ENCODE data around the gene PPP1R18. TPM values are rescaled to one million over a fixed set of nuclear protein-coding genes. Genes with fewer than 3 reads are reported as not detected.

PPP1R18 gene
- total and polyA plus RNA-seq, 9 of the 15 experiments (the other 6 are each of a cell fraction or from before 2014, with no cell fraction given), result 12.0 to 99.2 (median 42.6) TPM

DNA sequence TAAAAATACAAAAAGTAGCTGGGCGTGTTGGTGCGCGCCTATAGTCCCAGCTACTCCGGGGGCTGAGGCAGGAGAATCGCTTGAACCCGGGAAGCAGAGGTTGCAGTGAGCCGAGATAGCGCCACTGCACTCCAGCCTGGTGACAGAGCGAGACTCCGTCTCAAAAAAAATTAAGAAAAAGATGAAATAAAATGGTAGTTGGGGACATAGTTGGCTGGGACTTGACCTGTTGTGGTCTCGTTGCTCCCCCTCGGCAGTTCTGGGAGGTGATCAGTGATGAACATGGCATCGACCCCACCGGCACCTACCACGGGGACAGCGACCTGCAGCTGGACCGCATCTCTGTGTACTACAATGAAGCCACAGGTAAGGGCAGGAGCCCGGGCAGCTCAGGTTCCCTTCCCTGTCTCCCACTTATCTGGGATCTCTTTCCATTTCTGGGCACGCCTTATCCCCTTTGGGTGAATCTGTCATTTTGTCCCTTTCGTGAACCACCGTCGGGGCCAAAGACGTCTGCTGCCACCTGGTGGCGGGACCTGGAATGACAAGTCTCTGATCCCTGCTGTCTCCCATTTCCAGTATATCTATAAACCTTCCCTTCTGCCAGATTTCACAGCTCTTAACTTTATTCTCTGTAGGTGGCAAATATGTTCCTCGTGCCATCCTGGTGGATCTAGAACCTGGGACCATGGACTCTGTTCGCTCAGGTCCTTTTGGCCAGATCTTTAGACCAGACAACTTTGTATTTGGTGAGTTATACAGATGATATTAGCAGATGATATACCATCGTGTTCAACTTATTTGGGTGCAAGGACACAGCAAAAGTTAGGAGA is 36.1 kb upstream of the PPP1R18 start (continued):
- TF ChIP-seq ZNF586 (CRISPR knock-in tag; conservative IDR thresholded peaks at IDR 0.05) (no peak), EWSR1 (IDR thresholded peaks at IDR 0.05; ENCODE audit: borderline replicate concordance, low read depth, partially characterized antibody) (no peak), YBX1 (IDR thresholded peaks at IDR 0.05) (no peak), BMI1 (IDR thresholded peaks at IDR 0.05; ENCODE audit: low read length) (no peak), FOSL1 (tag; conservative IDR thresholded peaks at IDR 0.05) (peak; percentile 11; the same call in 1 of the 2 replicates), TOE1 (IDR thresholded peaks at IDR 0.05; ENCODE audit: borderline replicate concordance) (peak; percentile 53; the same call in 1 of the 2 replicates), TOE1 (CRISPR knock-in tag; IDR thresholded peaks at IDR 0.05; ENCODE audit: borderline replicate concordance, low read depth) (no peak), IFI16 (CRISPR knock-in tag; IDR thresholded peaks at IDR 0.05) (no peak), MEF2A (IDR thresholded peaks at IDR 0.05; ENCODE audit: control insufficient read depth, low read depth, low read length) (no peak), CREBBP (IDR thresholded peaks at IDR 0.05; ENCODE audit: low read depth, low read length) (no peak), GABPB1 (CRISPR knock-in tag; IDR thresholded peaks at IDR 0.05) (peak; percentile 68), POLR2AphosphoS2 (IDR thresholded peaks at IDR 0.05; ENCODE audit: low read length) (no peak; the same call in 1 of the 2 replicates), ZNF444 (CRISPR knock-in tag; IDR thresholded peaks at IDR 0.05) (no peak), ZZZ3 (IDR thresholded peaks at IDR 0.05) (no peak), MCM3 (IDR thresholded peaks at IDR 0.05) (no peak), NBN (IDR thresholded peaks at IDR 0.05; ENCODE audit: low read depth) (peak; percentile 76; the same call in 1 of the 2 replicates), FOXJ3 (CRISPR knock-in tag; IDR thresholded peaks at IDR 0.05) (no peak), SRSF9 (IDR thresholded peaks at IDR 0.05; ENCODE audit: borderline replicate concordance, low read depth, low read length) (no peak), MIER1 (IDR thresholded peaks at IDR 0.05; ENCODE audit: low read depth) (no peak), RAD21 (CRISPR knock-in tag; conservative IDR thresholded peaks at IDR 0.05 in 1 of 2, IDR thresholded peaks at IDR 0.05 in 1 of 2) (peak; percentile 91 to 95), SMAD3 (CRISPR knock-in tag; conservative IDR thresholded peaks at IDR 0.05) (no peak)
- TF ChIP-seq, protein P1, sequence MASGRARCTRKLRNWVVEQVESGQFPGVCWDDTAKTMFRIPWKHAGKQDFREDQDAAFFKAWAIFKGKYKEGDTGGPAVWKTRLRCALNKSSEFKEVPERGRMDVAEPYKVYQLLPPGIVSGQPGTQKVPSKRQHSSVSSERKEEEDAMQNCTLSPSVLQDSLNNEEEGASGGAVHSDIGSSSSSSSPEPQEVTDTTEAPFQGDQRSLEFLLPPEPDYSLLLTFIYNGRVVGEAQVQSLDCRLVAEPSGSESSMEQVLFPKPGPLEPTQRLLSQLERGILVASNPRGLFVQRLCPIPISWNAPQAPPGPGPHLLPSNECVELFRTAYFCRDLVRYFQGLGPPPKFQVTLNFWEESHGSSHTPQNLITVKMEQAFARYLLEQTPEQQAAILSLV (tag; IDR thresholded peaks at IDR 0.05), result no peak
- TF ChIP-seq, protein P2, sequence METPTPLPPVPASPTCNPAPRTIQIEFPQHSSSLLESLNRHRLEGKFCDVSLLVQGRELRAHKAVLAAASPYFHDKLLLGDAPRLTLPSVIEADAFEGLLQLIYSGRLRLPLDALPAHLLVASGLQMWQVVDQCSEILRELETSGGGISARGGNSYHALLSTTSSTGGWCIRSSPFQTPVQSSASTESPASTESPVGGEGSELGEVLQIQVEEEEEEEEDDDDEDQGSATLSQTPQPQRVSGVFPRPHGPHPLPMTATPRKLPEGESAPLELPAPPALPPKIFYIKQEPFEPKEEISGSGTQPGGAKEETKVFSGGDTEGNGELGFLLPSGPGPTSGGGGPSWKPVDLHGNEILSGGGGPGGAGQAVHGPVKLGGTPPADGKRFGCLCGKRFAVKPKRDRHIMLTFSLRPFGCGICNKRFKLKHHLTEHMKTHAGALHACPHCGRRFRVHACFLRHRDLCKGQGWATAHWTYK (CRISPR knock-in tag; IDR thresholded peaks at IDR 0.05), result no peak
- TF ChIP-seq, protein P3, sequence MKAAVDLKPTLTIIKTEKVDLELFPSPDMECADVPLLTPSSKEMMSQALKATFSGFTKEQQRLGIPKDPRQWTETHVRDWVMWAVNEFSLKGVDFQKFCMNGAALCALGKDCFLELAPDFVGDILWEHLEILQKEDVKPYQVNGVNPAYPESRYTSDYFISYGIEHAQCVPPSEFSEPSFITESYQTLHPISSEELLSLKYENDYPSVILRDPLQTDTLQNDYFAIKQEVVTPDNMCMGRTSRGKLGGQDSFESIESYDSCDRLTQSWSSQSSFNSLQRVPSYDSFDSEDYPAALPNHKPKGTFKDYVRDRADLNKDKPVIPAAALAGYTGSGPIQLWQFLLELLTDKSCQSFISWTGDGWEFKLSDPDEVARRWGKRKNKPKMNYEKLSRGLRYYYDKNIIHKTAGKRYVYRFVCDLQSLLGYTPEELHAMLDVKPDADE (conservative IDR thresholded peaks at IDR 0.05; ENCODE audit: control insufficient read depth, low read depth, low read length), result peak; percentile 69
- TF ChIP-seq, protein P4, sequence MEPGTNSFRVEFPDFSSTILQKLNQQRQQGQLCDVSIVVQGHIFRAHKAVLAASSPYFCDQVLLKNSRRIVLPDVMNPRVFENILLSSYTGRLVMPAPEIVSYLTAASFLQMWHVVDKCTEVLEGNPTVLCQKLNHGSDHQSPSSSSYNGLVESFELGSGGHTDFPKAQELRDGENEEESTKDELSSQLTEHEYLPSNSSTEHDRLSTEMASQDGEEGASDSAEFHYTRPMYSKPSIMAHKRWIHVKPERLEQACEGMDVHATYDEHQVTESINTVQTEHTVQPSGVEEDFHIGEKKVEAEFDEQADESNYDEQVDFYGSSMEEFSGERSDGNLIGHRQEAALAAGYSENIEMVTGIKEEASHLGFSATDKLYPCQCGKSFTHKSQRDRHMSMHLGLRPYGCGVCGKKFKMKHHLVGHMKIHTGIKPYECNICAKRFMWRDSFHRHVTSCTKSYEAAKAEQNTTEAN (CRISPR knock-in tag; IDR thresholded peaks at IDR 0.05), result no peak
